Lung (tissue), 12 donors: ENCODE measurements around the gene CLTA. TPM values are rescaled to one million over a fixed set of nuclear protein-coding genes. Genes with fewer than 3 reads are reported as not detected.

ENCODE experiments used
- ATAC-seq: fragments of 200-7000 bp; cut with Tn5 transposase; one replicate; pipeline ENCODE4 v1.9.1; 2020; ENCODE audit warnings: moderate number of reproducible peaks; ENCODE audit not compliant: insufficient read depth, low FRiP score
- DNase-seq, 3 donors: peaks; one replicate each; pipeline ENCODE4 v3.0.0-alpha.2; 2013 to 2017
- H3K27ac ChIP-seq, 2 donors: one replicate each; pipeline ENCODE4 v1.5.1; 2013; ENCODE audit warnings: mild to moderate bottlenecking in 2 of 2, moderate library complexity in 2 of 2, control low read depth in 1 of 2, inconsistent platforms in 1 of 2, low read depth in 1 of 2, low read length in 1 of 2
- H3K27me3 ChIP-seq, 3 donors: one replicate each; pipeline ENCODE4 v1.5.1; 2013; ENCODE audit warnings: low read length in 2 of 3; ENCODE audit not compliant: control insufficient read depth in 3 of 3, insufficient read depth in 3 of 3
- H3K36me3 ChIP-seq, 4 donors: one replicate each; pipeline ENCODE4 v1.5.1; 2013; ENCODE audit warnings: low read length in 4 of 4, mild to moderate bottlenecking in 1 of 4, moderate library complexity in 1 of 4; ENCODE audit not compliant: control insufficient read depth in 4 of 4, insufficient read depth in 4 of 4
- H3K4me1 ChIP-seq, 5 donors: one replicate each; pipeline ENCODE4 v1.5.1; 2013; ENCODE audit warnings: low read length in 5 of 5, mild to moderate bottlenecking in 2 of 5, moderate library complexity in 1 of 5; ENCODE audit not compliant: control insufficient read depth in 5 of 5, insufficient read depth in 5 of 5
- H3K4me3 ChIP-seq: one replicate; pipeline ENCODE4 v1.5.1; 2013; ENCODE audit warnings: mild to moderate bottlenecking, control low read depth, moderate library complexity
- H3K9ac ChIP-seq, 2 donors: one replicate each; pipeline ENCODE4 v1.5.1; 2013; ENCODE audit warnings: low read length in 2 of 2, control low read depth in 1 of 2; ENCODE audit not compliant: insufficient read depth in 1 of 2
- H3K9me3 ChIP-seq, 4 donors: one replicate each; pipeline ENCODE4 v1.5.1; 2013; ENCODE audit warnings: low read length in 3 of 4, mild to moderate bottlenecking in 1 of 4, moderate library complexity in 1 of 4; ENCODE audit not compliant: control insufficient read depth in 4 of 4, insufficient read depth in 3 of 4
- CTCF ChIP-seq: IDR thresholded peaks from 2 replicates; pipeline ENCODE4 v1.5.1; 2012; ENCODE audit warnings: mild to moderate bottlenecking; ENCODE audit errors: control extremely low read depth, extremely low read depth
- WGBS, 2 donors: extraction: QIAGEN DNeasy Blood & Tissue Kit; methylation state at CpG; one replicate each; pipeline ENCODE4 v1.1.7; 2013; 5-methylcytosine and 5-hydroxymethylcytosine counted together
- polyA plus RNA-seq, 2 donors: library from polyadenylated mRNA; stranded (reverse); fragments of 200-250 nt; gene quantifications; one replicate each; pipeline ENCODE4 v1.2.1, GENCODE V29; 2013
- total RNA-seq, 2 donors: library from RNA; depleted of rRNA in 1 of 2; stranded (reverse); fragments of >200 nt in 1 of 2; gene quantifications; one replicate each; pipeline ENCODE4 v1.2.1, GENCODE V29; 2014 to 2021
- donor health status: control.
- donor health status: control.
- donor health status: Bipolar disorder and iron deficiency.
- donor health status: healthy.
- donor health status: DM: yes; HTN: yes; CAD: no.

The CLTA gene
- total and polyA plus RNA-seq, 4 donors = 143 to 269 (median 170) TPM

- Histone ChIP-seq H3K27ac (peak overlapping the region in 1 of 2 donors; percentile 64), H3K36me3 (peaks cover 40 to 73% (median 48%) of the 10 kb centered on the region in 4 donors), H3K9me3 (no peaks in the 10 kb centered on the region), H3K4me1 (peaks cover 0 to 20% (median 0%) of the 10 kb centered on the region in 5 donors), H3K9ac (no peak overlapping the region), H3K27me3 (no peaks in the 10 kb centered on the region), H3K4me3 (no peak overlapping the region)
- ATAC-seq = no peak
- TF ChIP-seq CTCF = no peak
- 77 to 83% methylated on average over 4 of the region's 4 CpGs for WGBS, 2 donors
- DNase-seq = no peak
Observed at GRCh38 chr9:36207016-36207415, 16.3 kb downstream of the CLTA start.

DNA sequence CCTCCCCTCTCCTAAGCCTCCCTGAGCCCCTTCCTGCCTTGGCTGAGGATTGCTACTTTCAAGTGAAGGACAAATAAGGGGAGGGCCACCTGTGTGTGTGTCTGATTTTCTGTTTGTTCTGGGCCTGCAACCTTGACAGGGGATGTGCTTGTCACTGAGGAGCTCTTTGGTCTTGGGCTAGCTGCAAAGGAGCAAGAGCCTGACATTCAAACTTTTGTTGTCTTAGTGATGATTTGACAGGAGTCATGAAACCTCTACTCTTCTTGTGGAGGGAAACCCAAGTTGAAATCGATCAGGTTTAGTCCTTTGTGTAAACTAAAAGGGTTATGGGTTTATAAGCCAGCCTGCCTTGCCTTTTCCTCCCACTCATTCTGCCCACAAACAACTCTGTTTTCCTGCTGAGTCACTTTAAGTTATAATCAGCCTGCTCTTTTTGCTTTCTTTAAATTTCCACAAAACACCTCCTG lies 16.9 kb downstream of the CLTA start:
- Histone ChIP-seq H3K27me3 (no peaks in the 10 kb centered on the region), H3K4me1 (peaks cover 0 to 22% (median 0%) of the 10 kb centered on the region in 5 donors), H3K36me3 (peaks cover 37 to 75% (median 45%) of the 10 kb centered on the region in 4 donors), H3K9ac (no peak overlapping the region), H3K9me3 (no peaks in the 10 kb centered on the region), H3K4me3 (no peak overlapping the region), H3K27ac (no peak overlapping the region)
- no peak for TF ChIP-seq CTCF
- ATAC-seq (no peak), DNase-seq (no peak)
- WGBS, 2 donors = 18 to 19% methylated on average over 1 of the region's 1 CpG

- DNase-seq (no peak), ATAC-seq (no peak)
- Histone ChIP-seq H3K9ac (no peak overlapping the region), H3K36me3 (peaks cover 29 to 78% (median 41%) of the 10 kb centered on the region in 4 donors), H3K4me3 (no peak overlapping the region), H3K27ac (no peak overlapping the region), H3K9me3 (no peaks in the 10 kb centered on the region), H3K4me1 (peaks cover 0 to 25% (median 0%) of the 10 kb centered on the region in 5 donors), H3K27me3 (no peaks in the 10 kb centered on the region)
- 79 to 82% methylated on average over 10 of the region's 10 CpGs for WGBS, 2 donors
- TF ChIP-seq CTCF = no peak
Observed at GRCh38 chr9:36208521-36209253, 18.0 kb downstream of the CLTA start.
